NCI-H226 (cell line): ENCODE data around the gene ZBTB4.

Experiments
- DNase-seq: peaks from one replicate; pipeline ENCODE4 v3.0.0-alpha.2; 2015

The ZBTB4 gene

GRCh38 chr17:7438656-7439460 lies 40.6 kb downstream of the ZBTB4 start:
- no peak for DNase-seq

- no peak for DNase-seq
These were observed 41.3 kb downstream of the ZBTB4 start for GRCh38 chr17:7437950-7438614.

- DNase-seq = no peak
These were observed 42.0 kb downstream of the ZBTB4 start for GRCh38 chr17:7437369-7437863.

GRCh38 chr17:7436556-7437368 lies 42.7 kb downstream of the ZBTB4 start:
- peak; percentile 81 for DNase-seq

GRCh38 chr17:7435676-7436555 lies 43.5 kb downstream of the ZBTB4 start:
- no peak for DNase-seq

GRCh38 chr17:7432296-7432695 lies 47.1 kb downstream of the ZBTB4 start:
- no peak for DNase-seq

- DNase-seq = no peak
These were observed 48.2 kb downstream of the ZBTB4 start for GRCh38 chr17:7431231-7431630.

GRCh38 chr17:7429722-7430121 lies 49.7 kb downstream of the ZBTB4 start:
- no peak for DNase-seq

GRCh38 chr17:7428557-7428956 lies 50.9 kb downstream of the ZBTB4 start, which contains the start of gene SPEM3:
SPEM3 (plus strand) TSS chr17:7428857; CDS start chr17:7428903, 46 bp downstream.
- no peak for DNase-seq

- DNase-seq = no peak
These were observed 51.9 kb downstream of the ZBTB4 start for GRCh38 chr17:7427549-7427948.

GRCh38 chr17:7426896-7427489 lies 52.4 kb downstream of the ZBTB4 start:
- no peak for DNase-seq

GRCh38 chr17:7426203-7426863 lies 53.1 kb downstream of the ZBTB4 start:
- DNase-seq = no peak

GRCh38 chr17:7425756-7426155 lies 53.7 kb downstream of the ZBTB4 start:
- no peak for DNase-seq

- no peak for DNase-seq
These were observed 54.1 kb downstream of the ZBTB4 start, which contains the start of gene SPEM2 for GRCh38 chr17:7425316-7425715. SPEM2 (plus strand) TSS chr17:7425616; CDS start chr17:7425689, 73 bp downstream.

GRCh38 chr17:7423679-7424078 lies 55.8 kb downstream of the ZBTB4 start:
- DNase-seq = no peak

GRCh38 chr17:7421186-7421585 lies 58.2 kb downstream of the ZBTB4 start:
- no peak for DNase-seq

- DNase-seq = no peak
These were observed 59.4 kb downstream of the ZBTB4 start, which contains the start of gene SPEM1 for GRCh38 chr17:7419819-7420610. SPEM1 (plus strand) TSS chr17:7420324; CDS start chr17:7420385, 61 bp downstream.

- DNase-seq = no peak
These were observed 60.8 kb downstream of the ZBTB4 start for GRCh38 chr17:7418472-7419152.

GRCh38 chr17:7417056-7417655 lies 62.3 kb downstream of the ZBTB4 start:
- no peak for DNase-seq
